CD4-positive, alpha-beta T cell treated with Interleukin-6 for 4 hours (primary cell): ENCODE measurements around the gene TNFAIP8L1.
A peak's percentile ranks its signal among the peaks of the same experiment; 100 is the strongest.
"Not testable (repeated sequence)": the region's sequence is repeated elsewhere in the genome, so short reads cannot be mapped to it uniquely, and the experiment has no call there.

Experiments used
- DNase-seq: peaks from one replicate; pipeline ENCODE4 v3.0.0-alpha.2; 2020; ENCODE audit warnings: mixed read lengths

TNFAIP8L1 gene

GRCh38 chr19:4638828-4639530 is at the start of gene TNFAIP8L1:
TNFAIP8L1 (plus strand) TSS chr19:4639516; CDS start chr19:4651870, 12,354 bp downstream.
- DNase-seq, result peak; percentile 100

GRCh38 chr19:4589579-4590410 is 49.5 kb upstream of the TNFAIP8L1 start:
- peak; percentile 27 for DNase-seq

- no peak for DNase-seq
Observed at GRCh38 chr19:4590559-4590958, 48.8 kb upstream of the TNFAIP8L1 start.

- no peak for DNase-seq
Observed at GRCh38 chr19:4591320-4591719, 48.0 kb upstream of the TNFAIP8L1 start.

- no peak for DNase-seq
Observed at GRCh38 chr19:4592445-4592844, 46.9 kb upstream of the TNFAIP8L1 start.

- DNase-seq, result no peak
Observed at GRCh38 chr19:4593409-4593851, 45.9 kb upstream of the TNFAIP8L1 start.

- DNase-seq, result no peak
Observed at GRCh38 chr19:4594201-4594600, 45.1 kb upstream of the TNFAIP8L1 start.

GRCh38 chr19:4595158-4595557 is 44.2 kb upstream of the TNFAIP8L1 start:
- DNase-seq, result not testable (repeated sequence)

- DNase-seq, result no peak
Observed at GRCh38 chr19:4596033-4596904, 43.0 kb upstream of the TNFAIP8L1 start.

GRCh38 chr19:4597278-4597974 is 41.9 kb upstream of the TNFAIP8L1 start:
- DNase-seq, result peak; percentile 47

- peak; percentile 60 for DNase-seq
Observed at GRCh38 chr19:4597975-4598671, 41.2 kb upstream of the TNFAIP8L1 start.

GRCh38 chr19:4598712-4599111 is 40.6 kb upstream of the TNFAIP8L1 start:
- no peak for DNase-seq

GRCh38 chr19:4600082-4600481 is 39.2 kb upstream of the TNFAIP8L1 start:
- DNase-seq, result no peak

GRCh38 chr19:4600893-4601292 is 38.4 kb upstream of the TNFAIP8L1 start:
- DNase-seq, result no peak

- DNase-seq, result no peak
Observed at GRCh38 chr19:4602173-4602788, 37.0 kb upstream of the TNFAIP8L1 start.

GRCh38 chr19:4602915-4603314 is 36.4 kb upstream of the TNFAIP8L1 start:
- no peak for DNase-seq

GRCh38 chr19:4604912-4605311 is 34.4 kb upstream of the TNFAIP8L1 start:
- DNase-seq, result no peak

- DNase-seq, result no peak
Observed at GRCh38 chr19:4606181-4606580, 33.1 kb upstream of the TNFAIP8L1 start.

- no peak for DNase-seq
Observed at GRCh38 chr19:4606921-4607678, 32.2 kb upstream of the TNFAIP8L1 start.

- DNase-seq, result no peak
Observed at GRCh38 chr19:4609878-4610511, 29.3 kb upstream of the TNFAIP8L1 start.
